ENCODE results near the gene PBRM1. TPM values are rescaled to one million over a fixed set of nuclear protein-coding genes. Genes with fewer than 3 reads are reported as not detected.

PBRM1 gene
- total RNA-seq, 1 donor from 2014 or later = 90.1 TPM

- Mint-ChIP-seq H3K4me1 (no peaks in the 10 kb centered on the region), H3K27ac (no peak overlapping the region), H3K36me3 (no peaks in the 10 kb centered on the region), H3K4me3 (no peak overlapping the region), H3K27me3 (ENCODE audit: low read depth) (no peaks in the 10 kb centered on the region), H3K9me3 (no peaks in the 10 kb centered on the region)
- TF ChIP-seq CTCF (IDR thresholded peaks at IDR 0.05; ENCODE audit: unreplicated experiment) = no peak
- DNase-seq (ENCODE audit: low spot score in 2 of 2, unreplicated experiment in 2 of 2) = no peak
Measured at GRCh38 chr3:52507359-52507758, 178.4 kb downstream of the PBRM1 start.

GRCh38 chr3:52506266-52506966 lies 179.3 kb downstream of the PBRM1 start:
- Mint-ChIP-seq H3K27ac (no peak overlapping the region), H3K27me3 (ENCODE audit: low read depth) (no peaks in the 10 kb centered on the region), H3K36me3 (no peaks in the 10 kb centered on the region), H3K4me1 (no peaks in the 10 kb centered on the region), H3K9me3 (no peaks in the 10 kb centered on the region), H3K4me3 (no peak overlapping the region)
- no peak for TF ChIP-seq CTCF (IDR thresholded peaks at IDR 0.05; ENCODE audit: unreplicated experiment)
- DNase-seq (ENCODE audit: low spot score in 2 of 2, unreplicated experiment in 2 of 2) = no peak

GRCh38 chr3:52504977-52505376 lies 180.7 kb downstream of the PBRM1 start:
- Mint-ChIP-seq H3K9me3 (no peaks in the 10 kb centered on the region), H3K27me3 (ENCODE audit: low read depth) (no peaks in the 10 kb centered on the region), H3K4me1 (no peaks in the 10 kb centered on the region), H3K4me3 (no peak overlapping the region), H3K36me3 (no peaks in the 10 kb centered on the region), H3K27ac (no peak overlapping the region)
- no peak for DNase-seq (ENCODE audit: low spot score in 2 of 2, unreplicated experiment in 2 of 2)
- no peak for TF ChIP-seq CTCF (IDR thresholded peaks at IDR 0.05; ENCODE audit: unreplicated experiment)

GRCh38 chr3:52503788-52504424 lies 181.8 kb downstream of the PBRM1 start:
- H3K4me3 Mint-ChIP-seq = no peak overlapping the region
- H3K27ac Mint-ChIP-seq = no peak overlapping the region
- DNase-seq (ENCODE audit: low spot score in 2 of 2, unreplicated experiment in 2 of 2) = no peak
- no peaks in the 10 kb centered on the region for H3K9me3 Mint-ChIP-seq
- no peaks in the 10 kb centered on the region for H3K4me1 Mint-ChIP-seq
- no peaks in the 10 kb centered on the region for H3K36me3 Mint-ChIP-seq
- no peak for TF ChIP-seq CTCF (IDR thresholded peaks at IDR 0.05; ENCODE audit: unreplicated experiment)
- no peaks in the 10 kb centered on the region for H3K27me3 Mint-ChIP-seq (ENCODE audit: low read depth)

GRCh38 chr3:52502808-52503350 lies 182.8 kb downstream of the PBRM1 start:
- Mint-ChIP-seq H3K27ac (no peak overlapping the region), H3K4me1 (no peaks in the 10 kb centered on the region)

More at GRCh38 chr3:52502808-52503350, 182.8 kb downstream of the PBRM1 start:
- no peak overlapping the region for H3K4me3 Mint-ChIP-seq
- H3K27me3 Mint-ChIP-seq (ENCODE audit: low read depth) = no peaks in the 10 kb centered on the region
- H3K36me3 Mint-ChIP-seq = no peaks in the 10 kb centered on the region
- no peak for DNase-seq (ENCODE audit: low spot score in 2 of 2, unreplicated experiment in 2 of 2)
- TF ChIP-seq CTCF (IDR thresholded peaks at IDR 0.05; ENCODE audit: unreplicated experiment) = no peak
- H3K9me3 Mint-ChIP-seq = no peaks in the 10 kb centered on the region
